GM19035 (cell line): Measurements from ENCODE around the gene OBP2B.
"Not testable (repeated sequence)": the region's sequence is repeated elsewhere in the genome, so short reads cannot be mapped to it uniquely, and the experiment has no call there.

Experiments
- ATAC-seq: cut with Tn5 transposase; IDR thresholded peaks from one replicate; pipeline ENCODE4 v1.9.1; 2021; ENCODE audit not compliant: unreplicated experiment

Gene OBP2B, protein sequence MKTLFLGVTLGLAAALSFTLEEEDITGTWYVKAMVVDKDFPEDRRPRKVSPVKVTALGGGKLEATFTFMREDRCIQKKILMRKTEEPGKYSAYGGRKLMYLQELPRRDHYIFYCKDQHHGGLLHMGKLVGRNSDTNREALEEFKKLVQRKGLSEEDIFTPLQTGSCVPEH

GRCh38 chr9:133208880-133209300, at the start of gene OBP2B:
TSS of gene OBP2B (minus strand) at chr9:133209250. CDS start at chr9:133209199, 51 bp downstream.
- not testable (repeated sequence) for ATAC-seq

GRCh38 chr9:133258061-133259015, 49.3 kb upstream of the OBP2B start:
- no peak for ATAC-seq

GRCh38 chr9:133257465-133257956, 48.5 kb upstream of the OBP2B start:
- ATAC-seq, result no peak

GRCh38 chr9:133256686-133257091, 47.6 kb upstream of the OBP2B start:
- no peak for ATAC-seq

- no peak for ATAC-seq
Observed at GRCh38 chr9:133256136-133256461, 47.0 kb upstream of the OBP2B start.

GRCh38 chr9:133255371-133256135, 46.5 kb upstream of the OBP2B start:
- ATAC-seq, result no peak

- no peak for ATAC-seq
Observed at GRCh38 chr9:133254471-133254870, 45.4 kb upstream of the OBP2B start.

GRCh38 chr9:133253268-133253667, 44.2 kb upstream of the OBP2B start:
- ATAC-seq, result no peak

GRCh38 chr9:133252301-133253020, 43.4 kb upstream of the OBP2B start:
- no peak for ATAC-seq

DNA sequence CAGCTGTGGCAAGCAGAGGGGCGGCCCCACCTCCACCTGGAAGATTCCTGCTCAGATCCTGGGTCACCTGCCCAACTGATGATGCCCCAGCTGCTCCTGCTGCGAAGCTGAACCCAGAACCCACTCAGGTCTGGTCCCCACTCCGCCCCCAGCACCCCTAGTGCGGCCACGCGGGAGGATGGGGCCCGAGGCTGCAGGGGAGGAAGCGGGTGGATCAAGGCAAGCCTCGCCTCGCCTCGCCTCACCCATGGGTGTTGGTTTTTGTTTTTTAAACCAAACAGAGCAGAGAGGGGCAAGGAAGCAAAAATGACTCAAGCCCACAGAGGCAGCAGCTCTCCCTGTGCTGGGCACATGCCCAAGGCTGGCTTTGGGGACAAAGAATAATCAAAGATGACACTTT, 42.7 kb upstream of the OBP2B start:
- no peak for ATAC-seq

GRCh38 chr9:133251221-133251620, 42.2 kb upstream of the OBP2B start:
- ATAC-seq, result not testable (repeated sequence)

- ATAC-seq, result no peak
Observed at GRCh38 chr9:133250741-133251170, 41.7 kb upstream of the OBP2B start.

DNA sequence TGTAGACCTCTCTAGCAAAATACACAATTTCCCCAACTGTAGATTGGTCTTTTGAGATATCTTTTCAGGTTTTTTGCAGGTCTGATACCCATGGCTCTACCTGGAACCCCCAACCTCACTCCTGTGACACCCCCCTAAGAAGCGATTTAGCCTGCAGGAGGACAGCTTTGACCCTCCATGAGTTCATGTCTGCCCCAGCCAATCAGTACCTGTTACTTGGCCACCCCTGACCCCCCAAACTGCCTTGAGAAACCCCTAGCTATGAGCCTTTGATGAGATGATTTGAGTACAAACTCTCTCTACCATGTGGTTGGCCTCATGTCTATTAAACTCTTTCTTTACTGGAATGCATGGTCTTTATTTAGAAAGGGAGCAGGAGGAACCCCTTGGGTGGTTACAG, 40.3 kb upstream of the OBP2B start:
- ATAC-seq, result no peak

DNA sequence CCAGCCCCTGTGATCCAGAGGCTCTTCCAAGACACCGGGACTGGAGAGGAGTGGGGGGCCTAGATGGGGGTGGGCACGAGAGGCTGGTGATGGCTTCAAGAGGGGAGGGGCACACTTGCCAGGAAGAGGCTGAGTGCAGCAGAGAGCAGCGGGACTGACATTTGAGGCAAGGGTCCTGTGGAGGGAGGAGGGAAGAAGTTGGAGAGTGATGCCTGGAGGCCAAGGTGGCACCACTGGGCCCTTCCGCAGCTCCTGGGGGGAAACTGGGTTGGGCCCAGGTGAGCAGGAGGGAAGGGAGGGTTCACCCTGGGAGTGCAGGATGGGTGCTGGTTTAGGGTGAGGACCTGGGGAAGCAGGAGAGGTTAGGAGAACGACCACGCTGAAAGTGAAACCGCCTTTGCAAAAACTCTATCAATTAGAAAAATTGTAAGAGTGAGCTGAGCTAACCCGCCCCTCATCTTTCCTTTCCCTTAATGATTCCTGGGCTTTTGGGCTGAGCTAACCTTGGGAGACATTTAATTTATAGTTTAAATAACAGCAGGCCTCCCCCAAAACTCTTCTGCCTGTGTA, 39.8 kb upstream of the OBP2B start:
- no peak for ATAC-seq

- ATAC-seq, result no peak
Observed at GRCh38 chr9:133247632-133248031, 38.6 kb upstream of the OBP2B start.

DNA sequence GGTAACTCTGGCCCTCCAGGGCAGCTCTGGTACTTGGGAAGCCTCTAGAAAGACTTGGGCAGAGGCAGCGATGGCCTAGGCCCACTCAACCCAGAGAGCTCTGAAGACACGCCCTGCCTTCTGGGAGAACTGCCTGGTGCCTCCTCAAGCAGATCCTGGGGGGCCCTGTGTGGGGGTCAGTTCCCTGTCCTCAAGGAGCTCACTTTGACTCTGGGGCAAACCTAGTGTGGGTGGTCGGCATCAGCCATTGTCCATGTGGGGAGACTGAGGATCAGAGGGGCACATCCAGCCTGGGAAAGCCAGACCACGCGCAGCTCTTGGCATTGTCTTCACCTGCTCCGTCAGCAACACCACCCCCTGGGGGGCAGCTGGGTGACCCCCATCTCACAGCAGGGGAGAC, 37.9 kb upstream of the OBP2B start:
- ATAC-seq, result no peak

DNA sequence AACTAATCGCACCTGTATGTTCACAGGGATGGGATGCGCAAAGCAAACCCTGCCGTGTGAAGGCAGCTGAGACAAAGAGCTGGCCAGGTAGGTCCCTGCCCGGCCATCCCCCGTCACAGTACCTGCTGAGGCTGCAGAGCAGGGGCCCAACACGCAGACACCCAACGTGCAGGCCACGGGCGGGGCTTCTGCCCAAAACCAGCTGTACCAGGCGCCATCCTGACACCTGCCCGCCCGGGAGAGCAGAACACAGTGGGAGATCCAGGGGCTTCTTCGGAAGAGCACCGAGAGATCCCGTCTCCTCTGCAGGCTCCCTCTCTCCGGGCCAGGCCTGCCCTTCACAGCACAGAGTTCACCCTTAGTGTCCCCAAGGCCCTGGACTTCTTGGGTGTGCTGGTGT, 37.5 kb upstream of the OBP2B start:
- ATAC-seq, result no peak

GRCh38 chr9:133242991-133243390, 33.9 kb upstream of the OBP2B start:
- ATAC-seq, result no peak

DNA sequence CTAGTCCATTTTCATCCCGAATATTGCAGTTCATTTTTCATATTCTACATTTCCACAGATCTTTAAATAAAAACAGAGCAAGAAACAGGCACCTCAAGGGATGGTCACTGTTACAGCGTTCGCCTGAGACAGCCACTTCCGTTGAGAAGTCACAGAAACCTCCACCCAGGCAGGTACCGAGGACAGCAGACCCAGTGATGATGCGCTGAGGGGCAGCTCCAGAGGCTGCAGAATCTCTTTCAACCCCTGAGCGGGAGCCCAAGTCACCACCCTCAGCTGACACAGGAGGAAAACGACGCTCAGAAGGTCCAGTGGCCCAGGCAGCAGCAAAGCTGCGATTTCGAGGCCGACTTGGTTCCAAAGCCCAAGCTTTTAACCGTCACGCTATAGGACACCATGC, 33.2 kb upstream of the OBP2B start:
- no peak for ATAC-seq

- no peak for ATAC-seq
Observed at GRCh38 chr9:133239533-133240090, 30.6 kb upstream of the OBP2B start.
